Endothelial cell of umbilical vein (primary cell): ENCODE measurements around the gene TRPC4AP. TPM values are rescaled to one million over a fixed set of nuclear protein-coding genes. Genes with fewer than 3 reads are reported as not detected.

Experiments used
- BruUV-seq: library from RNA; stranded (reverse); fragments of 400-500 nt; replicated peaks from 2 replicates; lab custom pipeline; 2021; lab: Mats Ljungman, UMichigan
- CTCF ChIA-PET: fragments of 300-600, 350-600 bp; sonication (Branson Sonifier 250); formaldehyde crosslinking; loops from one replicate; lab custom pipeline; 2021; ENCODE audit warnings: antibody characterized with exemption, inconsistent platforms; lab: Charles Lee
- POLR2A ChIA-PET: fragments of 300-600, 350-600 bp; sonication (Branson Sonifier 250); formaldehyde crosslinking; loops from one replicate; lab custom pipeline; 2021; ENCODE audit warnings: antibody characterized with exemption, inconsistent platforms; lab: Charles Lee
- DNase-seq: peaks from one replicate; pipeline ENCODE4 v3.0.0-alpha.2; 2011; ENCODE audit warnings: low read depth, low spot score
- FAIRE-seq: peaks from 2 replicates; lab custom pipeline; 2011; peaks lifted over from hg19 to GRCh38; lab: Jason Lieb, UNC
- H2AFZ ChIP-seq: 2 replicates; pipeline ENCODE4 v1.6.0; 2012; ENCODE audit warnings: low read depth, low read length, control low read depth, inconsistent platforms
- H3K27ac ChIP-seq: 2 replicates; pipeline ENCODE4 v1.5.1; 2011; ENCODE audit warnings: low read depth, mild to moderate bottlenecking, control low read depth, low read length, moderate library complexity; ENCODE audit not compliant: insufficient read depth
- H3K27me3 ChIP-seq, 2 experiments: 2 replicates each; pipeline versions ENCODE4 v1.6.0 to v1.6.1; 2011; ENCODE audit warnings: low read length in 2 of 2, mixed read lengths in 1 of 2; ENCODE audit not compliant: control insufficient read depth in 2 of 2, insufficient read depth in 2 of 2
- H3K36me3 ChIP-seq, 2 experiments: 2 replicates in 1 of 2; 3 replicates in 1 of 2; pipeline ENCODE4 v1.5.1; 2011; ENCODE audit warnings: low read length in 2 of 2, mild to moderate bottlenecking in 1 of 2, moderate library complexity in 1 of 2; ENCODE audit not compliant: control insufficient read depth in 2 of 2, insufficient read depth in 2 of 2; ENCODE audit errors: extremely low read depth in 1 of 2
- H3K4me1 ChIP-seq: 3 replicates; pipeline ENCODE4 v1.5.1; 2011; ENCODE audit warnings: mild to moderate bottlenecking, low read length; ENCODE audit not compliant: control insufficient read depth, insufficient read depth; ENCODE audit errors: extremely low read depth
- H3K4me2 ChIP-seq: 2 replicates; pipeline ENCODE4 v1.6.1; 2011; ENCODE audit warnings: low read length, control low read depth, mixed read lengths; ENCODE audit not compliant: insufficient read depth
- H3K4me3 ChIP-seq, 3 experiments: fragments of 200-600 bp in 1 of 3; sonication (generic), shearing (Covaris generic) in 1 of 3; replicated peaks in 1 of 3; 2 replicates each; pipeline ENCODE4 v1.5.1; 2011 to 2016; ENCODE audit warnings: control low read depth in 3 of 3, low read length in 3 of 3, mild to moderate bottlenecking in 2 of 3, inconsistent platforms in 1 of 3, low read depth in 1 of 3, moderate library complexity in 1 of 3; ENCODE audit not compliant: insufficient read depth in 1 of 3
- H3K79me2 ChIP-seq: 2 replicates; pipeline ENCODE4 v1.6.0; 2012; ENCODE audit warnings: low read length, inconsistent platforms; ENCODE audit not compliant: control insufficient read depth, insufficient read depth
- H3K9ac ChIP-seq: replicated peaks from 2 replicates; pipeline ENCODE3; 2011; ENCODE audit warnings: low read length, control low read depth; ENCODE audit not compliant: insufficient read depth; ENCODE audit errors: extremely low read depth
- H3K9me1 ChIP-seq: replicated peaks from 3 replicates; pipeline ENCODE4 v1.6.0; 2011; ENCODE audit warnings: mild to moderate bottlenecking, low read length; ENCODE audit not compliant: control insufficient read depth, insufficient read depth; ENCODE audit errors: extremely low read depth
- H3K9me3 ChIP-seq: replicated peaks from 2 replicates; pipeline ENCODE4 v1.5.1; 2012; ENCODE audit warnings: low read length, inconsistent platforms; ENCODE audit not compliant: control insufficient read depth, insufficient read depth
- H4K20me1 ChIP-seq: replicated peaks from 2 replicates; pipeline ENCODE3; 2011; ENCODE audit warnings: mild to moderate bottlenecking, low read length; ENCODE audit not compliant: control insufficient read depth, insufficient read depth; ENCODE audit errors: extremely low read depth
- EZH2 ChIP-seq: IDR thresholded peaks from 2 replicates; pipeline ENCODE4 v1.6.1; 2012; ENCODE audit warnings: borderline replicate concordance, low read depth, mild to moderate bottlenecking, moderate library complexity, low read length, inconsistent platforms; ENCODE audit not compliant: severe bottlenecking
- FOS ChIP-seq: IDR thresholded peaks from 2 replicates; pipeline ENCODE4 v1.6.1; 2011; ENCODE audit warnings: mild to moderate bottlenecking, low read length, moderate library complexity, borderline replicate concordance; ENCODE audit not compliant: insufficient read depth
- GATA2 ChIP-seq: IDR thresholded peaks from 2 replicates; pipeline ENCODE4 v1.7.0; 2011; ENCODE audit warnings: low read depth, mild to moderate bottlenecking, moderate library complexity, mixed read lengths, low read length; ENCODE audit not compliant: insufficient read length, insufficient read depth
- JUN ChIP-seq: IDR thresholded peaks from 2 replicates; pipeline ENCODE4 v1.6.1; 2011; ENCODE audit warnings: borderline replicate concordance, low read depth; ENCODE audit not compliant: insufficient read length, insufficient read depth
- MYC ChIP-seq: IDR thresholded peaks from one replicate; pipeline ENCODE4 v1.6.1; 2011; ENCODE audit warnings: mild to moderate bottlenecking, low read depth, low read length
- POLR2A ChIP-seq: IDR thresholded peaks from 2 replicates; pipeline ENCODE4 v1.6.1; 2012; ENCODE audit warnings: low read depth, mild to moderate bottlenecking, control low read depth, low read length
- POLR2AphosphoS5 ChIP-seq: IDR thresholded peaks from 2 replicates; pipeline ENCODE4 v1.6.1; 2012; ENCODE audit warnings: low read depth, mild to moderate bottlenecking, control low read depth, low read length, moderate library complexity; ENCODE audit not compliant: insufficient read depth
- dilution Hi-C: fragments of 300-500 bp; cut with MboI; formaldehyde crosslinking; loops from one replicate; pipeline ENCODE4 v1.15.0; 2019; ENCODE audit warnings: low sequenced_read_pairs; ENCODE audit not compliant: extremely low pct_ligation_motif_present
- intact Hi-C: fragments of 100-400 bp; cut with micrococcal nuclease; formaldehyde crosslinking; loops from one replicate; pipeline ENCODE4 v1.10.0; 2022
- polyA plus RNA-seq, 4 experiments: library from polyadenylated mRNA; depleted of rRNA in 3 of 4; stranded (reverse) in 3 of 4; unstranded in 1 of 4; fragments of >200 nt; gene quantifications; 2 replicates each; pipeline versions ENCODE4 v1.2.1 to v1.2.3, GENCODE V29; 2011 to 2012; ENCODE audit warnings: missing spikeins in 1 of 4
- total RNA-seq: library from RNA; stranded (reverse); gene quantifications from 2 replicates; pipeline ENCODE4 v1.2.3, GENCODE V29; 2021
- TF ChIP-seq, protein P1 (sequence below): IDR thresholded peaks from 2 replicates; pipeline ENCODE4 v1.6.1; 2011; ENCODE audit not compliant: insufficient read depth, insufficient read length
- TF ChIP-seq, protein P2 (sequence below), 2 donors: IDR thresholded peaks; 1 replicate in 1 of 2; 2 replicates in 1 of 2; pipeline ENCODE4 v1.5.1; 2011; ENCODE audit warnings: low read length in 2 of 2, mild to moderate bottlenecking in 2 of 2, moderate library complexity in 2 of 2, control low read depth in 1 of 2, inconsistent platforms in 1 of 2, low read depth in 1 of 2; ENCODE audit not compliant: insufficient read depth in 1 of 2; ENCODE audit errors: extremely low read depth in 1 of 2

Gene TRPC4AP
- total and polyA plus RNA-seq, 2 donors (not counting 3 experiments of a cell fraction or from before 2014, with no cell fraction given) = 89.0 to 103 TPM

DNA sequence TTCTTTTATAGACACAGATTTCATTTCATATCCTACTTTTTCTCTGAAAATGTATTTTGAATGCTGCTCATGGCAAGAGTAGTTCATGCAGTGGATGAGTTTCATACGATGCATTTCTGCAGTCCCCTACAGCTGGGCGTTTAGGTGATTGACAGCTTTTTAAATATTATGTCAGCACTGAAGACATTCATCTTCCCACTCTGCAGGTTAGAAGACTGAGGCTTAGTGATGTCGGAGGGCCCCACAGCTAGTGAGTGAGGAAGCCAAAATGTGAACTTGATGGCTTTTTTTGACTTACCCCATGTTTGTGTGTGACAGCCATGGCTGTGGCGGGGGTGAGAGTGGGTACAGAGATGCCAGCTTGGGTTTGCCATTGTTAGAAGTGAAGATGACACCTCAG lies 103.5 kb downstream of the TRPC4AP start:
- Histone ChIP-seq H3K27me3 (no peaks in the 10 kb centered on the region), H3K79me2 (no peaks in the 10 kb centered on the region), H3K9me3 (no peaks in the 10 kb centered on the region), H3K9me1 (no peaks in the 10 kb centered on the region), H2AFZ (no peak overlapping the region), H3K4me2 (no peak overlapping the region), H3K9ac (no peak overlapping the region), H4K20me1 (no peaks in the 10 kb centered on the region), H3K4me1 (no peaks in the 10 kb centered on the region), H3K27ac (no peak overlapping the region), H3K4me3 (no peak overlapping the region), H3K36me3 (peaks cover 0 to 1% of the 10 kb centered on the region in 2 experiments)
- no peak for TF ChIP-seq FOS
- TF ChIP-seq, protein P1, sequence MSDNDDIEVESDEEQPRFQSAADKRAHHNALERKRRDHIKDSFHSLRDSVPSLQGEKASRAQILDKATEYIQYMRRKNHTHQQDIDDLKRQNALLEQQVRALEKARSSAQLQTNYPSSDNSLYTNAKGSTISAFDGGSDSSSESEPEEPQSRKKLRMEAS = no peak
- TF ChIP-seq JUN = no peak
- TF ChIP-seq, protein P2, sequence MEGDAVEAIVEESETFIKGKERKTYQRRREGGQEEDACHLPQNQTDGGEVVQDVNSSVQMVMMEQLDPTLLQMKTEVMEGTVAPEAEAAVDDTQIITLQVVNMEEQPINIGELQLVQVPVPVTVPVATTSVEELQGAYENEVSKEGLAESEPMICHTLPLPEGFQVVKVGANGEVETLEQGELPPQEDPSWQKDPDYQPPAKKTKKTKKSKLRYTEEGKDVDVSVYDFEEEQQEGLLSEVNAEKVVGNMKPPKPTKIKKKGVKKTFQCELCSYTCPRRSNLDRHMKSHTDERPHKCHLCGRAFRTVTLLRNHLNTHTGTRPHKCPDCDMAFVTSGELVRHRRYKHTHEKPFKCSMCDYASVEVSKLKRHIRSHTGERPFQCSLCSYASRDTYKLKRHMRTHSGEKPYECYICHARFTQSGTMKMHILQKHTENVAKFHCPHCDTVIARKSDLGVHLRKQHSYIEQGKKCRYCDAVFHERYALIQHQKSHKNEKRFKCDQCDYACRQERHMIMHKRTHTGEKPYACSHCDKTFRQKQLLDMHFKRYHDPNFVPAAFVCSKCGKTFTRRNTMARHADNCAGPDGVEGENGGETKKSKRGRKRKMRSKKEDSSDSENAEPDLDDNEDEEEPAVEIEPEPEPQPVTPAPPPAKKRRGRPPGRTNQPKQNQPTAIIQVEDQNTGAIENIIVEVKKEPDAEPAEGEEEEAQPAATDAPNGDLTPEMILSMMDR (IDR thresholded peaks at IDR 0.05; ENCODE audit: extremely low read depth in 1 of 2, insufficient read depth in 1 of 2, low read depth in 1 of 2, low read length in 2 of 2) = no peak
- TF ChIP-seq MYC = no peak
- no peak for TF ChIP-seq POLR2AphosphoS5
- TF ChIP-seq POLR2A = no peak
- no peak for TF ChIP-seq GATA2
- no peak for TF ChIP-seq EZH2
- POLR2A ChIA-PET = no interaction called here
- dilution Hi-C loops (no loop called here), intact Hi-C loops (no loop called here)
- CTCF ChIA-PET = interaction anchor here (1.2 to 5.7 kb wide), 2 partner anchors 18 to 114 kb away, joined by 3 to 71 read pairs; partner anchors contain the start of genes ACSS2 and GGT7
- DNase-seq (no peak), FAIRE-seq (no peak)
- BruUV-seq = no TSS peak
